Natural killer cell (primary cell): Measurements from ENCODE around the gene MRPL39. TPM values are rescaled to one million over a fixed set of nuclear protein-coding genes. Genes with fewer than 3 reads are reported as not detected.
A peak's percentile ranks its signal among the peaks of the same experiment; 100 is the strongest.

Experiments
- ATAC-seq, 3 donors: fragments of 150-1000 bp in 2 of 3; fragments of 200-7000 bp in 1 of 3; cut with Tn5 transposase; 1 replicate in 1 of 3; 2 replicates in 2 of 3; pipeline ENCODE4 v1.10.0; 2021; ENCODE audit warnings: mild to moderate bottlenecking in 2 of 3, moderate library complexity in 2 of 3
- DNase-seq, 2 donors: peaks; one replicate each; pipeline versions ENCODE4 v3.0.0 to v3.0.0-alpha.2; 2013 to 2021; ENCODE audit warnings: mixed read lengths in 1 of 2
- H3K27ac ChIP-seq: one replicate; pipeline ENCODE4 v1.5.1; 2013; ENCODE audit warnings: mild to moderate bottlenecking, low read length
- H3K27me3 ChIP-seq: one replicate; pipeline ENCODE4 v1.6.1; 2013; ENCODE audit warnings: low read length; ENCODE audit not compliant: control insufficient read depth, insufficient read depth
- H3K36me3 ChIP-seq: one replicate; pipeline ENCODE4 v1.6.1; 2013; ENCODE audit warnings: low read length; ENCODE audit not compliant: control insufficient read depth, insufficient read depth
- H3K4me1 ChIP-seq: one replicate; pipeline ENCODE4 v1.6.1; 2013; ENCODE audit warnings: low read length; ENCODE audit not compliant: control insufficient read depth, insufficient read depth
- H3K4me3 ChIP-seq: one replicate; pipeline ENCODE4 v1.5.1; 2013; ENCODE audit warnings: low read length
- H3K9me3 ChIP-seq: one replicate; pipeline ENCODE4 v1.6.1; 2013; ENCODE audit warnings: low read length; ENCODE audit not compliant: control insufficient read depth, insufficient read depth
- H3K27ac Mint-ChIP-seq, 2 donors: one replicate each; pipeline ENCODE4 v1.8.0; 2022; ENCODE audit warnings: mild to moderate bottlenecking in 2 of 2, mixed read lengths in 2 of 2, moderate library complexity in 1 of 2
- H3K27me3 Mint-ChIP-seq, 2 donors: one replicate each; pipeline ENCODE4 v1.8.0; 2022; ENCODE audit warnings: low read depth in 2 of 2, mixed read lengths in 2 of 2
- H3K36me3 Mint-ChIP-seq: one replicate; pipeline ENCODE4 v1.8.0; 2022; ENCODE audit warnings: mixed read lengths
- H3K4me1 Mint-ChIP-seq, 2 donors: one replicate each; pipeline ENCODE4 v1.8.0; 2022; ENCODE audit warnings: mixed read lengths in 2 of 2
- H3K4me3 Mint-ChIP-seq: one replicate; pipeline ENCODE4 v1.8.0; 2022; ENCODE audit warnings: mild to moderate bottlenecking, moderate library complexity, mixed read lengths
- H3K9me3 Mint-ChIP-seq, 2 donors: one replicate each; pipeline ENCODE4 v1.8.0; 2022; ENCODE audit warnings: mixed read lengths in 2 of 2
- WGBS: methylation state at CpG from one replicate; pipeline ENCODE4 v1.1.7; 2013; ENCODE audit warnings: missing lambda C conversion rate; ENCODE audit not compliant: insufficient coverage; 5-methylcytosine and 5-hydroxymethylcytosine counted together
- intact Hi-C: fragments of 100-400 bp; cut with micrococcal nuclease; formaldehyde crosslinking; loops from one replicate; pipeline ENCODE4 v1.14.2; 2022
- total RNA-seq, 4 donors: library from RNA; stranded (reverse); fragments of 120-200 nt in 1 of 4; gene quantifications; one replicate each; pipeline versions ENCODE4 v1.2.3 to v1.2.4, GENCODE V29; 2013 to 2022
- TF ChIP-seq, protein P1 (sequence below): fragments of 200-600 bp; IDR thresholded peaks from one replicate; pipeline ENCODE4 v1.8.0; 2022; ENCODE audit warnings: antibody characterized with exemption

MRPL39 gene
- total RNA-seq, 3 donors from 2014 or later (not counting 1 experiment from before 2014, with no cell fraction given): 10.8 to 12.8 (median 10.8) TPM

DNA sequence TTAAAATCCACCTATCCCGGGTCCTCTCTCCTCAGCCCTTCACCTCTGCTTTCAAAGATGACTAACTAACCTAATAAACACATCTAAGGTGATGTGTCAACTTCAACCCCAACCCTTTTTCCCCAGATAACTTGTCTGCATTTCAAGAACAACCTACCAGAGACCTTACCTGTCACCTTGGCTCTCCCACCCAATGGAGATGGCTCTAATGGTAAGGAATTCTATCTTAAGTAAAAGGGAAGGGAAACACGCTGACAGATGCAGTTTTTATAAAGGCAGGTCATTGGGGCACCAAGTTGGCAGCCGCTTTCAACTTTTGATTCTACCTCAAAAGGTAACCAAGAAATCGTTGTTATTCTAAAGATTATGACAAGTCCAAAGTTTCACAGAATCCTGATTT, 37.6 kb downstream of the MRPL39 start:
- peak in 1 of 2 donors; percentile 17 for DNase-seq
- no peak overlapping the region for H3K4me3 Mint-ChIP-seq
- 75% methylated on average over 4 of the region's 4 CpGs for WGBS
- H3K4me1 ChIP-seq: peaks cover 5% of the 10 kb centered on the region
- ATAC-seq: no peak
- TF ChIP-seq, protein P1, sequence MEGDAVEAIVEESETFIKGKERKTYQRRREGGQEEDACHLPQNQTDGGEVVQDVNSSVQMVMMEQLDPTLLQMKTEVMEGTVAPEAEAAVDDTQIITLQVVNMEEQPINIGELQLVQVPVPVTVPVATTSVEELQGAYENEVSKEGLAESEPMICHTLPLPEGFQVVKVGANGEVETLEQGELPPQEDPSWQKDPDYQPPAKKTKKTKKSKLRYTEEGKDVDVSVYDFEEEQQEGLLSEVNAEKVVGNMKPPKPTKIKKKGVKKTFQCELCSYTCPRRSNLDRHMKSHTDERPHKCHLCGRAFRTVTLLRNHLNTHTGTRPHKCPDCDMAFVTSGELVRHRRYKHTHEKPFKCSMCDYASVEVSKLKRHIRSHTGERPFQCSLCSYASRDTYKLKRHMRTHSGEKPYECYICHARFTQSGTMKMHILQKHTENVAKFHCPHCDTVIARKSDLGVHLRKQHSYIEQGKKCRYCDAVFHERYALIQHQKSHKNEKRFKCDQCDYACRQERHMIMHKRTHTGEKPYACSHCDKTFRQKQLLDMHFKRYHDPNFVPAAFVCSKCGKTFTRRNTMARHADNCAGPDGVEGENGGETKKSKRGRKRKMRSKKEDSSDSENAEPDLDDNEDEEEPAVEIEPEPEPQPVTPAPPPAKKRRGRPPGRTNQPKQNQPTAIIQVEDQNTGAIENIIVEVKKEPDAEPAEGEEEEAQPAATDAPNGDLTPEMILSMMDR: no peak
- H3K4me1 Mint-ChIP-seq: peaks cover 24 to 29% of the 10 kb centered on the region in 2 donors
- no peak overlapping the region for H3K27ac Mint-ChIP-seq
- no peaks in the 10 kb centered on the region for H3K36me3 Mint-ChIP-seq
- no peaks in the 10 kb centered on the region for H3K27me3 Mint-ChIP-seq
- no peak overlapping the region for H3K27ac ChIP-seq
- intact Hi-C loops: no loop called here
- no peaks in the 10 kb centered on the region for H3K9me3 ChIP-seq
- H3K27me3 ChIP-seq: no peaks in the 10 kb centered on the region
- H3K4me3 ChIP-seq: no peak overlapping the region
- no peaks in the 10 kb centered on the region for H3K9me3 Mint-ChIP-seq
- no peaks in the 10 kb centered on the region for H3K36me3 ChIP-seq

DNA sequence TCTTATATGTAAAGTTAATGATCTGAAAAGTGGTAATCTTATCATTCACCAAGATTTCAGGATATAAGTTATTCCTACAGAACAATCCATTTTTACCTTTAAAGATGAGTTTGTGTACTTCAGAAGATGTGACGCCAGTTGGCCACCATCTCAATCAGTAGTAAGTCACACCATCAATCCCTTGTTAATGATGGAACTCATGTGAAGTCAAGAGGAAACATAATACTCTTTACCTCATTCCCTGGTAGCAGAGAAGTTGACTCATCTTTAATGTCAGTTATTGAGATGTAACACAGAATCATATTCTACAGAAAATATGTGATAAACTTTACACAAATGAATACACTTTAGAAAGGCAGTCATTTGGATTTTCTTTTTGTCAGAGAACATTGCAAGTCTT, 38.2 kb downstream of the MRPL39 start:
- H3K4me1 Mint-ChIP-seq: peaks cover 28 to 35% of the 10 kb centered on the region in 2 donors
- Histone ChIP-seq H3K4me3 (no peak overlapping the region), H3K36me3 (no peaks in the 10 kb centered on the region), H3K4me1 (peaks cover 8% of the 10 kb centered on the region), H3K27me3 (no peaks in the 10 kb centered on the region), H3K27ac (no peak overlapping the region), H3K9me3 (no peaks in the 10 kb centered on the region)
- intact Hi-C loops: no loop called here
- 67% methylated on average over 1 of the region's 1 CpG for WGBS
- TF ChIP-seq, protein P1: no peak
- DNase-seq (peak in 1 of 2 donors; percentile 20), ATAC-seq (no peak)
- no peak overlapping the region for H3K4me3 Mint-ChIP-seq
- H3K27ac Mint-ChIP-seq: no peak overlapping the region
- H3K27me3 Mint-ChIP-seq: no peaks in the 10 kb centered on the region
- H3K36me3 Mint-ChIP-seq: no peaks in the 10 kb centered on the region
- no peaks in the 10 kb centered on the region for H3K9me3 Mint-ChIP-seq

DNA sequence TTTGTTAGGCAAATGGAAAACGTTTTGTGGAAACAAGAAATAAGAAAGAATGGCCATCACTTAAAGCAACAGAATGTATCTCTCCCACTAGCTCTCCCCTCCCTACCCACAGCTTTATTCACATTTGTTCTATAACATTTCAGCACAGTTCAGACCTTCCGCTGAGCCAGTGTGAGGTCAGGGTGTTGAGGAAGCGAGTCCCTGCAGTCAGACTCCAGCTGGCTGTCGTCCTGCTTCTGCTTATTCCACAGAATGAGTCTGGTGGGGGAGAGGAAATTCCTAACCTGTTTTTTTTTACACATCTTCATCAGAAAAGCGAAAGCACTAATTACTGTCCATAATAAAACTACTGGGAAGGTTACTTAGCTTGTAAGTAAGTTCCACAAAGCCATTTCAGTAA, 39.0 kb downstream of the MRPL39 start:
- peak in 1 of 2 donors; percentile 53 for DNase-seq
- Mint-ChIP-seq H3K36me3 (no peaks in the 10 kb centered on the region), H3K27me3 (no peaks in the 10 kb centered on the region), H3K4me1 (peaks cover 28 to 35% of the 10 kb centered on the region in 2 donors), H3K27ac (no peak overlapping the region), H3K9me3 (no peaks in the 10 kb centered on the region), H3K4me3 (no peak overlapping the region)
- WGBS: no CpG with 5 or more reads among the region's 5 CpGs
- no peak overlapping the region for H3K27ac ChIP-seq
- TF ChIP-seq, protein P1: no peak
- peak in 1 of 3 donors; percentile 48 for ATAC-seq
- no peaks in the 10 kb centered on the region for H3K36me3 ChIP-seq
- intact Hi-C loops: no loop called here
- no peak overlapping the region for H3K4me3 ChIP-seq
- H3K27me3 ChIP-seq: no peaks in the 10 kb centered on the region
- no peaks in the 10 kb centered on the region for H3K9me3 ChIP-seq
- peaks cover 10% of the 10 kb centered on the region for H3K4me1 ChIP-seq

DNA sequence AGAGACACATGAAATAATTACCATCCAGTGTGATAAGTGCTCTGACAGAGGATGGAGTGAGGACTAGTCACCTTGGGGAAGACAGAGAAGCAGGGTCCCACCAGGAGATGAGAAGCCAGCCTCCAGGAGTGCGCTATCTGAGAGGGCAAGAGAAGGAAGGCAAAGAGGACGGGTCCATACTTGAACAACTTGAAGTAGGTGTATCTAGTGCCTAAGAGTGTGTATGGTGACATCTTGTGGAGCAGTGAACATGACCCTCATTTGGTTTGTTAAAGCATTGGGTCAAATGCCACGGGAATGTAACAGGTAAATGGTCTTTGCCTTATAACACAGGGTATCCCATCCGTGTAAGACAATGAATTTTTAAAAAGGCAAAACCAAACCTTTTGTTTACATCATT, 39.8 kb downstream of the MRPL39 start:
- ATAC-seq: no peak

More for the DNA sequence above, 39.8 kb downstream of the MRPL39 start:
- intact Hi-C loops: no loop called here
- peaks cover 16% of the 10 kb centered on the region for H3K4me1 ChIP-seq
- H3K4me1 Mint-ChIP-seq: peaks cover 29 to 37% of the 10 kb centered on the region in 2 donors
- H3K4me3 ChIP-seq: no peak overlapping the region
- H3K36me3 Mint-ChIP-seq: no peaks in the 10 kb centered on the region
- TF ChIP-seq, protein P1: no peak
- H3K27ac ChIP-seq: no peak overlapping the region
- H3K27me3 Mint-ChIP-seq: no peaks in the 10 kb centered on the region
- H3K9me3 ChIP-seq: no peaks in the 10 kb centered on the region
- no peaks in the 10 kb centered on the region for H3K36me3 ChIP-seq
- H3K4me3 Mint-ChIP-seq: no peak overlapping the region
- H3K9me3 Mint-ChIP-seq: no peaks in the 10 kb centered on the region
- H3K27ac Mint-ChIP-seq: peak overlapping the region; percentile 0 to 30
- peak in 1 of 2 donors; percentile 35 for DNase-seq
- WGBS: 83% methylated on average over 3 of the region's 4 CpGs
- H3K27me3 ChIP-seq: no peaks in the 10 kb centered on the region
